GM19397 (cell line): ENCODE measurements around the gene PDGFB.

Experiments
- ATAC-seq: cut with Tn5 transposase; IDR thresholded peaks from one replicate; pipeline ENCODE4 v1.9.1; 2021; ENCODE audit warnings: mild to moderate bottlenecking, moderate library complexity; ENCODE audit not compliant: unreplicated experiment

Gene PDGFB

GRCh38 chr22:39176714-39177455 is 67.9 kb downstream of the PDGFB start:
- no peak for ATAC-seq

- ATAC-seq: no peak
Observed at GRCh38 chr22:39176143-39176713, 68.6 kb downstream of the PDGFB start.

- no peak for ATAC-seq
Observed at GRCh38 chr22:39175353-39176142, 69.2 kb downstream of the PDGFB start.

- ATAC-seq: no peak
Observed at GRCh38 chr22:39174498-39175352, 70.1 kb downstream of the PDGFB start.

- no peak for ATAC-seq
Observed at GRCh38 chr22:39173787-39174497, 70.8 kb downstream of the PDGFB start.
